Superior temporal gyrus (tissue), 1 donor: ENCODE measurements around the gene TRAF6.
"Not testable (repeated sequence)": the region's sequence is repeated elsewhere in the genome, so short reads cannot be mapped to it uniquely, and the experiment has no call there.

Experiments used
- DNase-seq: peaks from one replicate; pipeline ENCODE4 v3.0.0-alpha.2; 2016; ENCODE audit errors: extremely low spot score

Gene TRAF6

GRCh38 chr11:36493332-36493731, 16.7 kb downstream of the TRAF6 start:
- no peak for DNase-seq

- peak; percentile 84 for DNase-seq
Observed at GRCh38 chr11:36492724-36493304, 17.3 kb downstream of the TRAF6 start.

GRCh38 chr11:36490026-36490806, 19.9 kb downstream of the TRAF6 start:
- no peak for DNase-seq

- DNase-seq: no peak
Observed at GRCh38 chr11:36488096-36488495, 22.0 kb downstream of the TRAF6 start.

GRCh38 chr11:36487619-36488018, 22.5 kb downstream of the TRAF6 start:
- DNase-seq: no peak

- no peak for DNase-seq
Observed at GRCh38 chr11:36485298-36486002, 24.6 kb downstream of the TRAF6 start.

- DNase-seq: not testable (repeated sequence)
Observed at GRCh38 chr11:36483042-36483441, 27.0 kb downstream of the TRAF6 start.

- DNase-seq: no peak
Observed at GRCh38 chr11:36480833-36481232, 29.2 kb downstream of the TRAF6 start.

- peak; percentile 89 for DNase-seq
Observed at GRCh38 chr11:36478700-36479329, 31.3 kb downstream of the TRAF6 start.

GRCh38 chr11:36475192-36475591, 34.9 kb downstream of the TRAF6 start:
- DNase-seq: no peak

GRCh38 chr11:36471577-36471976, 38.5 kb downstream of the TRAF6 start:
- DNase-seq: no peak

GRCh38 chr11:36469881-36470802, 39.9 kb downstream of the TRAF6 start:
- DNase-seq: no peak

- no peak for DNase-seq
Observed at GRCh38 chr11:36469063-36469462, 41.0 kb downstream of the TRAF6 start.

GRCh38 chr11:36467916-36468315, 42.2 kb downstream of the TRAF6 start:
- DNase-seq: no peak

- DNase-seq: no peak
Observed at GRCh38 chr11:36467012-36467411, 43.1 kb downstream of the TRAF6 start.

GRCh38 chr11:36465449-36466163, 44.5 kb downstream of the TRAF6 start:
- no peak for DNase-seq

- no peak for DNase-seq
Observed at GRCh38 chr11:36464720-36465119, 45.4 kb downstream of the TRAF6 start.

GRCh38 chr11:36463781-36464180, 46.3 kb downstream of the TRAF6 start:
- no peak for DNase-seq

- DNase-seq: no peak
Observed at GRCh38 chr11:36462321-36462720, 47.8 kb downstream of the TRAF6 start.

GRCh38 chr11:36460220-36460619, 49.9 kb downstream of the TRAF6 start:
- DNase-seq: no peak

GRCh38 chr11:36459046-36459445, 51.0 kb downstream of the TRAF6 start:
- DNase-seq: no peak
